GM19240 (cell line): ENCODE results near the gene TNIP3.
A peak's percentile ranks its signal among the peaks of the same experiment; 100 is the strongest.
"Not testable (repeated sequence)": the region's sequence is repeated elsewhere in the genome, so short reads cannot be mapped to it uniquely, and the experiment has no call there.

Experiments used
- DNase-seq: peaks from one replicate; pipeline ENCODE4 v3.0.0; 2011; ENCODE audit warnings: low spot score; ENCODE audit not compliant: insufficient read length

TNIP3 gene

DNA sequence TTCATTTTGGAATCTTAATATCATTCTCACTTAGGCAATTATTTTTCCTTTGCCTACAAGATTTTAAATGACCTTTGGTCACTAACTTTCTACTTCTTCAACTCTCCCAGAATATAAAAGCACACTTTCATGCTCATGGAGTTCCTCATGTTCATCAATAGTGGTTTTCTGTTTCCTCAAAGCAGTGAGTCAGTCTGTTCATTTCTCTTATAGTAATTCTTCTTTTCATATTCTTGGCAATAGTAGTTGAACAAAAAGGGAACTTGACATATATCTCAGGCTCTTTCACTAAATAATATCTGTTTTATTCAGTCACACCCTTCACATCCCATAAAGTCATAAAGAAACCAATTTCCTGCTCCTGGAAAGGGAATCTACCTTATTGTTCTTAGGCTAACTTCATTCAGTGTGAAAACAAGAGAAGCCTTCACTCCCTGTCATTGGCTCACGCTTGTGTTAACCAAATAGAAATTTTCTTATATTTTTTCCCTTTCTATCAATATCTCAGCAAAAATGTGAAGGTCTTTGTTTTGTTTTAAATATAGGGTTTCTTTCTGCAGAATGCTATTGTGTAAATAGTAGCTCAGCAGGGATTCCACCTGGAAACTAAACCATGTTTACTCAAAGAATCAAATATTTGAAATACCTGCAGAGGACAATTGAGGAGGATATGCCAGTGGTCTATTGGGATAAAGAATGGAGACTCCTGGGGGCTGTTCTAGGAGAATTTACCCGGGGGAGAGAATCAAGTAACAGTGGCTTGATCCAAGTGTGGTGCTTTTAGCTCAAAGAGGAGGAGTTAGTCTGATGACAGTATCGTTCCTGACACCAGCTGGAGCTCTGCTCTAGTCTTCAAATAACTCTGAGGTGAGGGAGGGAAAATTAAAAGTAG is 13.4 kb upstream of the TNIP3 start:
- no peak for DNase-seq

DNA sequence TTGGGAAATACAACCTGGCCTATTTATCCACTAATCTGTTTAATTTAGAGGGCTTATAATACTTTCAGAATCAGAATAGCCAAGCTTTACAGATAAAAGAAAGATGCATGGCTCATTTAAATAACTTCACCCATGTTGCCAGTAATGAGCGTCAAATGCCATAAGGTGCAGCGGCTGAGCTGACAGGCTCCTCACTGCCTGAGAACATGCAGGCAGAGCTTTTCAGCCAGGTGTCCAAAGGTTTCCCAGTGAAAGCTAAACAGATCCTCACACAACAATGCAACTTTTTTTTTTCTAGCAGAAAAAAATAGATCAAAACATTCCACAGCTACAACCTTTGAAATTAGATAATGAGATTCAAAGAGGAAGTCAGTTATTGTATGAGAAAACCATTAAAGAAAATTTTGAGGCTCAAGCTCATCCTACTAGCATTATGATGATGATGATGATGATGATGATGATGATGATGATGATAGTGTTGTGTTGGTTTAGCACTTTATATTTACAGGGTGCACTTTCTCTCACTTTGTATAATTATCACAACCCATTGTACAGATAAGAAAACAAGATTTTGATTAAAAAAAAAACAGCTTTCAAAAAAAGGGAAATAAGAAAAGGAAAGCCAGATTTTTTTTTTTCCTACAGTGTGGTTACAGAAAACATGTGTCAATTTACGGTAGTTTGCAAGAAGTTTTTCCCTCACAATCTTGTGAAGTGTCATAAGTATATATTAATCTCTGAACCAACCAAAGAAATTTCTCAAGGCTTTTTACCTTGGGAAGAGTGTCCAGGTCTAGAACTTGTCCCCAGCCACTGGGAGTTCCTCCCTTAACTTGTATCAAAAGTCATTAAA is 12.2 kb upstream of the TNIP3 start:
- no peak for DNase-seq

DNA sequence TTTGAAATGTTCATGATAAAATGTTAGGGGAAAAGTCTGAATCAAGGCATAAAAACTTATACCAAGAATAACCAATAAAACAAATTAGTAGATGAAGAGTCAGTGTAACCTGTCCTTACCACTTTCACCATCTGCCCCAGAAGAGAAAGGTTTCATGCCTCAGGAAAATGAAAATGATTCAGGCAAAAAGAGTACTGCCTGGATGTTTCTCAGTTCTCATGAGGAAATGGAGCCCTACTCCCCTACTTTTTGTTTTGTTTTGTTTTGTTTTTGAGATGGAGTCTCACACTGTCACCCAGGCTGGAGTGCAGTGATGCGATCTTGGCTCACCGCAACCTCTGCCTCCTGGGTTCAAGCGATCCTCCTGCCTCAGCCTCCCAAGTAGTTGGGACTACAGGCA is 7.4 kb upstream of the TNIP3 start:
- not testable (repeated sequence) for DNase-seq

DNA sequence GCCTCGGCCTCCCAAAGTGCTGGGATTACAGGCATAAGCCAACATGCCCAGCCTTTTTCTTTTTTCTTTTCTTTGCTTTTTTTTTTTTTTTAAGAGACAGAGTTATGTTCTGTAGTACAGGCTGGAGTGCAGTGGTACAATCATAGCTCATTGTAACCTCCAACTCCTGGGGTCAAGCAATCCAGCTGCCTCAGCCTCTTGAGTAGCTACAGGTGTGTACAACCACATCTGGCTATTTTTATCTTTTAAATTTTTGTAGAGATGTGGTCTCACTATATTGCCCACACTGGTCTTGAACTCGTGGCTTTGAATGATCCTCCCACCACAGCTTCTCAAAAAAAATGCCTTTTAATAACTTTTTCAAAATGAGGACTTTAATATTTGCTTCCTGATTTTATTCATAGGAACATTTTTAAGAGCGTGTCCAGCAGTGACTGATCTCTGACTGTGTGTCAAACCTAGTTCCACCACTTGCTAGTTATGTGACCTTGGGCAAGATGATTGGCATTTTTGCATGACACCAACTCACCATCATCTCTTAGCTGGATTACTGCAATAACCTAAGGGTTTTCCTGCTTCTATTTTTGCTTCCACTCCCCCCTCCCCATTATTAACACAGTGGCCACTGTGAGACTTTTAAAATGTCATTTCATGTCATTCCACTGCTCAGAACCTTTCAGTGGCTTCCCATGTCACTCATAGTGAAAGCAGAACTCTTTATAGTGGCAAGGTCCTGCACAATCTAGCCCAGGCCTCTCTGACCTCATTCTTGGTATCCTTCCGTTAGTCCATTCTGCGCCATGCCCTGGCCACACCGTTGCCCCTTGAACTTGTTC is 4.5 kb upstream of the TNIP3 start:
- peak; percentile 6 for DNase-seq

DNA sequence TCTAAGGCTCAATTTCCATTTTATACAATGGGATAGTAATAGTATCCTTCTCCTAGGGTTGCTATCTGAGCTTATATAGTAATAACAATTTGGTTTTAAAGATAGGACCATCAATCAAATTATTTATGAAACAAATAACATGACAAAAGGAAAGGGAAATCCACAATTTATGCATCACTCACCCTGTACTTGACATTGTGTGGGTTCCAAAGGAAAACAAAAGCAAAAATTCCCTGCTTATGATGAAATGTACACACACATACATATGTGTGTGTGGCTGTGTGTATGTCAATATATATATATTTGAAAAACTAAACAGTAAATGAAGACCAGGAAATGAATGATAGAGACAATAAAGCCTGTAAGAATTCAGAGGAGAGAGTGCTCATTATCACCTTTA is 2.9 kb upstream of the TNIP3 start:
- no peak for DNase-seq

DNA sequence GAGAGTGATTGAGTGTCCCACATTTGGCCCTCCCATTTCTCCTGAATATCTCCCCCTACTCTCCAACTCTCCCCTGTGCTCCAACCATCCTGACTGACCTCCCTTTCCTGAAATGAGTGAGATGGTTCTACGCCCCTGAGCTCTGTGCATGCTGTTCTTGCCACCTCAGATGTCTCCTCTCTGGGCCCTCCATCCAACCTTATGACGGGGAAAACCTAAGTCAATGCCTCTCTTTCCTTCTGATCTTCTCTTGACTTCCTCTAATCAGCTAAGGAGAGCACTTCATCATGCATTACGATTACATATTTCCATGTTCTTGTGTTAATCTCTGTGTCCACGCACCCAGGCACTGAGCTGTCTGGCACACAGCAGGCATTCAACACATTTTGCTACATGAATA is 1.1 kb upstream of the TNIP3 start:
- DNase-seq, result no peak

DNA sequence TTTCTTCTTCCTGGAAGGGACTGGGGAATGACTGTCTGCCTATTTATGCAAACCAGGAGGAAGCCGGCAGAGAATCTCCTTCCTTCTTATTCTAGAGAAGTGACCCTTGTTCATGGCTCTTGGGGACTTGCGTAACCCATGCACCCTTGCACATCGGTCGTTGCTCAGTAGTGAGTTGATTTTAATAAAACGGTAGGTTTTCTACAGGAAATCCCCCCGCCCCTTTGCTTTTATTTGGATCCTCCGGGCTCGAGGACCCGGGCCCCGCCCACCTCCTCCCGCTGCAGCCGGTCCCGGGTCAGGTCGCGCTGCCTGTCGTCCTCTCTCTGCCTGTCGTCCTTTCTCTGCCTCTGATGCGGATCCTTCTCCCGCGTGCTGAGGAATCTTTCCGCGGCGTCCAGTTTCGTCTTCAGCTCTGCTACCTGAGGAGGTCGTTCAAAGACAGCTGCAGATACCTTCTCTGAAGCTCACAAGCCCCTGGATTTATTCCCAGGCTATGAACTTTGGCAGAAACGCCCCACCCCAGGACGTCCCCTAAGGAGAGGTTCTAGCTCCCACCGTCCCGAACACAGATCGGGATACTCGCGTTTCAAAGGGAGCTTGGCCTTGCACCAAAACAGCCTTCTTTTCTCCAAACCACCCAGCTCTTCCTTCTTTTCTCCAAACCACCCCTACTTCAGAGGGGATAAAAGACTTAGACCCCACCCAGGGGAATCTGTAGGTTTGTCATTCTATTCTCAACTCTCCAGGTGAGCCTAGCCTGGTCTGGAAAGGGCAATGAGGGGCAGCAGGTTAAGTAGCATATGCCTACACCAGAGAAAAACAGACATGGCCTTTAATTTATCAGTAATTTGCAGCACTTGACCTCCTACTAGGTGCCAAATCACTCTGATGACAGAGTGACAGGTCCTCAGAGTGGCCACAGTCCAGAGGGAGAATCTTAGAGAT is 7.0 kb downstream of the TNIP3 start:
- DNase-seq, result no peak

DNA sequence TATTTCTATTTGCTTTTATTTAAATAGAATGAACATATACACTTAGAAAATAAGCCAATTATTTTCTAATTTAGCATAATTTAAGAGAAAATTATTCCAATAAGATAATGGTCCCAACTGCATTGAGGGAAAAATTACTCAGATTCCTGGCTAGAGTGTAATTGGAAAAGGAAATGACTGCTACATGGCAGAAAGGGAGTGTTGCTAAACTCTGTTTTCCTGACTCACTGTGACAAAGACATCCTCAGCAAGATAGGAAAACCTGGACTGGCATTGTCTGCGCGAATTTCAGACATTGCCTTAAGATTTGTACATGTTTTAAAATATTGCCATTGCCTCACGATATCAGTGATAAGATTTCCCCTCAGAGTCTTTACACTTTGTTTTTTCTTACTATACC is 8.2 kb downstream of the TNIP3 start:
- no peak for DNase-seq

DNA sequence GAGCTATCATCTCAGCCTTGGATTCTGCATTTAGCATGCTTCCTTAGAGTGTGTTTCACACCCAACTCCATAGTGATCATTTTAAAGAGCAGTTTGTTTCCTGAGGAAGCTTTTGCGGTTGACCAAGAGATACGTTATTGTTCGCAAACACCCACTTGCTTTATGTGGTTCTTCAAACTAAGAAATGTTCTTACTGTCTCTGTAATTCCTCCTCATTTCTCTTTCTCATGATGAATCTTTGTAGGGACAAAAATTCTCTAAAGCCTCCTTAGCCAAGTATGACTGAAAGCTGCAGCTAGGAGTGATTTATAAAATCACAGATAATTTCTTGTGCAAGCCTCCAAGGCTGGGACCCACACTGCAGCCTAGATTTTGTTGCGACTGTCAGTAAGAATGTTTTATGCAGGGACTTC is 10.0 kb downstream of the TNIP3 start:
- no peak for DNase-seq

DNA sequence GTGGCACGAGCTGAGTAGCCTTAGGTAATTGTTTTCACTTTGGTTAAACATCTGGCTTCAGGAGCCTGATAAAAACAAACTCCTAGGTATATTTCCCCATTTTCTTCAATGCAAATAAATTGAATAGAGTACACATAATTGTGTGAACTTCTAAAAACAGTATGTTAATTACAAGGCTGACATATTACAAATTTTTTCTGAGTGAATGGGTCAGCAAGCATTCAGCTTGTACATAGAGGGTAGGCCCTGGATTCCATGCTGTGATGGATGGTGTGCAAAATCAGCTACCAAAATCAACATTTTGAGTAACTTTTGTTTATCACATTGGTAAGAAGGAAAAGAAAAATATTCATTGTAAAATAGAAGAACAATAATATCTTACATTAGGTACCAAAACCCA is 12.2 kb downstream of the TNIP3 start:
- no peak for DNase-seq

DNA sequence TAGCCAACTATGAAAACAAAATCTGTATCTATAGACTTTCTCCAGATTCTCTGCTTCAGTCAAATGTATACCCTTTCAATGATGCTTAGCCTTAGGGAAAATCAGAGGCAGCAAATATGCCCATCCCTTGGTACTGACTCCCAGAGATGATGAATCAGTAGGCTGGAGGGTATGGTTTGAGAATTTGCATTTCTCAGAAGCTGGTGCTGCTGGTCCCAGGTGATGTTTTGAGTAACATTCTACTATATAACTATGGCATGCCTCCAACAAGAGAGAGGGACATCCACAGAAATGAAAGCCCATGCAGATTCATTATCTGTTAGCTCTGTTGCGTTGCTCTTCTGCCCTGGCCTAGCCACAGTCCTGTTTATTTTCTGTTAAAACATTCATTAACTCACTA is 13.6 kb downstream of the TNIP3 start:
- no peak for DNase-seq

DNA sequence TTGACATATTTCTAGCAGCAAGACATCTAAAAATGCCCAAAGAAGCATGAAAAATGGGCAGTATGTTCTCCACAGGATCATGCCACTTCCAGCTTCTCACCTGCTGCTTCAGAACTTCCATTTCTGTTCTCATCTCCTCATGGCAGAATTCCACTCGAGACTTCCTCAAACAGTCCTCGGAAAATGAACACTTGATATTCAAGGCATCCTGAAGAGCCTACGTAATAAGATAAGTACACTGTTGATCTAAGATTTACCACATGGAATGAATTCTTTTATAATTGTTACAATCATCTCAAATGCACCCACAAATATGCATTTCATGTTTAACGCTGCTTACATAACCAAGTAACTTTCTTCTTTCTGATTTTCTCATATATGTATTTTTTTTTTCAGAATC is 14.1 kb downstream of the TNIP3 start:
- no peak for DNase-seq

DNA sequence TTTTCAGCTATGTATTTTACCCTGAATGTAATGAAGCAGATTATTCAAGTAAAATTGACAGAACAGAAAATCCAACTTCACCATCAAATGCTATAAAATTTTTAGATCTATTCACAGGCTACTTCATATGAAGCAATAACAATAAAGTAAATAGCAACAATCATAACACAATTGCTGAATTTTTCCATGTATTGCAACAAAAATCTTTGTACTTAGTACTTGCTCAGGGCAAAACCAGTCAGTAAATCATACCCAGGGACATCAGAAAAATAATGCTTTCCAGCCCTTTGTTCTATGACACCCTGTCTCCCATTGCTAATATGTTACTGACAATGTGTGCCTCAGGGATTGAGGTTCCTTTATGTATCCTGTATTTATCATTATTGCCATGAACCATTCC is 15.5 kb downstream of the TNIP3 start:
- no peak for DNase-seq

DNA sequence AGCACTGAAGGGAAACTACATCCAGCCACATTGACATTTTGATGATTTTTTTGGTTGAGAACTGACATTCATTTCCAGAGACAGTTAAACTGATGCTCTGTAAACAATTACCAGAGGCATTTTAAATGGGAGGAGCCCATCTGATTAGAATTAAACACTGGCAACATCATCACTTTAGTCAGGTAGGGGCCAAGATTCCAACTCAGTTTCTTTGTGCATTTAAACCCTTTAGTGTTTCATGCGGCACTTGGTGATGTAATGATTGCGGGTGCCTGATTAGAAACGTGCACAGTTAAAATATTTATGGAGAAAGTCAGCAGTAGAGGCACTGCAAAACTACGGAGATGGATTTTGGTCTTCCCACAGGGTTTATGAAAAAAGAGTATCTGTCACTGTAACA is 16.1 kb downstream of the TNIP3 start:
- DNase-seq, result no peak

DNA sequence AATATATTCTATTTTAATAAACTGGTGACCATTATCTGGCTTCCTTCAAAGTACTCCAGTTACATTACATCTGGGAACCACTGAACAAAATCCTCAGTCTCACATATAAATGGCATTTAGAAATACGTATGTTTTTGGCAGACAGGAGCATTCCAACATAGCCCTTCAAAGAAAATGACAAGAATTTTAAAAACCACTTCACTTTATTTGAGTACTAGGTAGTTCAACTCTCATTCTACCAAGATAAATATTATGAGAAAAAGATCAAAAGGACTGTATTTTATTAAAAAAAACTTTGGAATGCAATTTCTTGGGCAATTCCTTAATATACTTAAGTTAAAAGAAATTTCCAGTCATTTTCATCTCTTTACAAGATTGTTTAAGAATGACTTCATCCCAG is 17.6 kb downstream of the TNIP3 start:
- DNase-seq, result no peak

DNA sequence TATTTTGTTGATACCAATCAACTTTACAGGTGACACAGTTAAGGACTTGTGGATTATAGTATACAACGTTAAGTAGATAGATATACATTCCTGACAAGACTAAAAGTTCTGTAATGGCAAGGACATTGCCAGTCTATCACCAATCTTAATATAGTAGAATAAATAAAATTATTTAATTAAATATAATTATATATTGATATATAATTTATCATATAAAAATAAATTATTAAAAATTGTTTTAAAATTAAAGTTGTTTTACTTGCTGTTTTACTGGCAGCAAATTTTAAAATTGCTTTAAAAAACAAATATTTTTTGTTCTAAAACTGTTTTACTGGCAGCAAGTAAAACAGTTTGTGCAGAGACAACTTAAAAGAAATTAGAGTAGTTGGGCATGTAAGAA is 18.7 kb downstream of the TNIP3 start:
- DNase-seq, result no peak

DNA sequence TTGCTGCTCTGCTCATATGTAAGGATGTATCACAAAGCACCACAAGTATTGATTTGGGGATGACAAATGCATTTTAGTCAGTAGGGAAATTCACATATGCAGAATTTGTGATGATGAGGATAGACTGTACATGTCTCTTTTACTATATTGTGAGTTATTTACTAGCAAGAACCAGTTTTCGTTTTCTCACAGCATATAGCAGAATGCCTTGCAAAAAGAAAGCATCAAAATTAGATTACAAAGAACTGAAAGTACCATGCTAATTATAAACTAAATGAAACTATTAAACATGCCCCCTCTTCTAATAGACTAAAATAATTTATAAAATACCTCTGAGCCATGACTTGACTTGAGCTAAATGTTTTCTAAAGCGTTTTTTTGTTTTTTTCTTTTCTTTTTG is 20.1 kb downstream of the TNIP3 start:
- no peak for DNase-seq

DNA sequence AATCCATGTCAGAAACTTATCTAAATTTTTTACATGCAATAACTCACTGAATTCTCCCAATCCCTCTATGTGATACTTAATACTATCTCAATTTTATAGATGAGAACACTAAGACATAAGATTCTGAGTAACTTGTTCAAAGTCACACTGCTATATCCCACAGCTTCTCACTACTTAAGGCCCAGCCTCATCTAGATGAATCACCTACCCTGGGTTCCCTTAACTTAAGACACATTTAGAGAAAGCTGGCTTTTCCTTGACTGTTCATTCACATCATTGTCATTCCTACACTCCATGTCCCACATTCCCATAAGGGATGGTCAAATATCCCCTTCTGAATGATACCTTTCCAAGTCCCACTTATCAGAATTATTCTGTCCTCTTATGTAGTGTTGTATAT is 21.0 kb downstream of the TNIP3 start:
- no peak for DNase-seq

DNA sequence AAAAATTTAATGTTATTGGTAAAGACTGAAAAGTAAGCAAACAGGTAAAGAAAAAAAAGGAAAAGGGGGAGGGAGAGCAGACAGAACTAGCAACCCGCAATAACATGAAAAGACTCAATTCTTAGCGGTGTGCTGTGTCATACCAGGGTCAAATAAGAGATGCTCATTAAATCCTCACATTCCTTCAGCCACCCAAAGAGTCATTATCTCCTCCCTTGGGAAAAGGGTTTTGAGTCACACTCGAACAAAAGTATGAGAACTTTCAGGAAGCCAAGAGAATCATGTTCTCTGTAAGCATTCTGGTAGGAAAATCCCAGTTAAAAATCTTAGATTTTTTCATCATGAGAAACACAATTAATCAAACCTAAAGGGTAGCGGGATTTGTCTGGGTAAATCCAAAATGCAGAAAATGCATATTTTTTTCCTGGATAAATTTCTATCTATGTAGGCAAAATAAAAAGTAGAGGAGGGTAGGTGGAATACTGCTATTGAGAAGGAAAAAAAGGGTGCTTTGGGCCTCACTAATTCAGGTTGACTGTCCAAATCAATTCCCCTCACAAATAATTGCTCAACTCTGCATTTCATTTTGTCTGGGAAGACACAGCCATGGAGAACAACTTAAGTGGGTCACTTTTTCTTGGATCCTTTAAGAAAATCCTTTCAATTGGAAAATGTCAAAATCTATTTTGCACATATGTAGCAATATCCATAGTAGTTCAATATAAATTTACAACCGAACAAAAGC is 23.2 kb downstream of the TNIP3 start:
- no peak for DNase-seq
